Thoracic aorta (tissue), 2 donors: ENCODE data around the gene LIN7C. TPM values are rescaled to one million over a fixed set of nuclear protein-coding genes. Genes with fewer than 3 reads are reported as not detected.
"Not testable (repeated sequence)": the region's sequence is repeated elsewhere in the genome, so short reads cannot be mapped to it uniquely, and the experiment has no call there.

ENCODE experiments used
- ATAC-seq: fragments of 150-250 bp; one replicate; pipeline ENCODE4 v1.8.0; 2017; ENCODE audit warnings: low read depth; ENCODE audit not compliant: insufficient number of reproducible peaks, low FRiP score
- DNase-seq: peaks from one replicate; pipeline ENCODE4 v3.0.0-alpha.2; 2020; ENCODE audit warnings: low spot score
- H3K27ac ChIP-seq, 2 donors: fragments of 200-600 bp; sonication (generic); 1 replicate in 1 of 2; 2 replicates in 1 of 2; pipeline ENCODE4 v1.5.1; 2016; ENCODE audit warnings: mild to moderate bottlenecking in 2 of 2, moderate library complexity in 2 of 2
- H3K27me3 ChIP-seq: fragments of 200-600 bp; sonication (generic); replicated peaks from 2 replicates; pipeline ENCODE4 v1.6.0; 2016; ENCODE audit warnings: mild to moderate bottlenecking; ENCODE audit not compliant: insufficient read depth
- H3K36me3 ChIP-seq: fragments of 200-600 bp; sonication (generic); one replicate; pipeline ENCODE4 v1.5.1; 2016
- H3K4me1 ChIP-seq, 2 donors: fragments of 200-600 bp; sonication (generic); 1 replicate in 1 of 2; 2 replicates in 1 of 2; pipeline versions ENCODE4 v1.5.1 to v1.6.0; 2016; ENCODE audit warnings: low read depth in 2 of 2, mild to moderate bottlenecking in 1 of 2; ENCODE audit not compliant: control insufficient read depth in 1 of 2
- H3K4me3 ChIP-seq: fragments of 200-600 bp; sonication (generic); 2 replicates; pipeline ENCODE4 v1.5.1; 2016; ENCODE audit warnings: mild to moderate bottlenecking
- H3K9me3 ChIP-seq: fragments of 200-600 bp; sonication (generic); 2 replicates; pipeline ENCODE4 v1.5.1; 2016
- CTCF ChIP-seq: fragments of 200-600 bp; sonication (generic); IDR thresholded peaks from one replicate; pipeline ENCODE4 v1.5.1; 2019; ENCODE audit warnings: antibody characterized with exemption
- total RNA-seq, 2 donors: library from RNA; depleted of rRNA; stranded (reverse); fragments of >200 nt; gene quantifications; one replicate each; pipeline versions ENCODE4 v1.1.0 to v1.2.3, GENCODE V29; 2016

LIN7C gene
- total RNA-seq, 2 donors from 2014 or later = 26.9 to 51.3 TPM

- H3K9me3 ChIP-seq = no peaks in the 10 kb centered on the region
- no peak overlapping the region for H3K4me3 ChIP-seq
- H3K4me1 ChIP-seq = peaks cover 3 to 47% of the 10 kb centered on the region in 2 donors
- H3K27me3 ChIP-seq = no peaks in the 10 kb centered on the region
- no peaks in the 10 kb centered on the region for H3K36me3 ChIP-seq
- no peak for DNase-seq
- no peak overlapping the region for H3K27ac ChIP-seq
- ATAC-seq = no peak
- TF ChIP-seq CTCF = no peak
Observed at GRCh38 chr11:27451244-27451965, 55.2 kb downstream of the LIN7C start.

GRCh38 chr11:27448184-27448540, 58.4 kb downstream of the LIN7C start:
- ATAC-seq = not testable (repeated sequence)

GRCh38 chr11:27447288-27448183, 59.0 kb downstream of the LIN7C start:
- peaks cover 8 to 31% of the 10 kb centered on the region in 2 donors for H3K4me1 ChIP-seq
- TF ChIP-seq CTCF = no peak

More at GRCh38 chr11:27448184-27448540, 58.4 kb downstream of the LIN7C start:
- H3K4me3 ChIP-seq, H3K36me3 ChIP-seq, H3K9me3 ChIP-seq, DNase-seq, H3K27me3 ChIP-seq, H3K27ac ChIP-seq: not testable (repeated sequence)
- peaks cover 8 to 31% of the 10 kb centered on the region in 2 donors for H3K4me1 ChIP-seq

DNA sequence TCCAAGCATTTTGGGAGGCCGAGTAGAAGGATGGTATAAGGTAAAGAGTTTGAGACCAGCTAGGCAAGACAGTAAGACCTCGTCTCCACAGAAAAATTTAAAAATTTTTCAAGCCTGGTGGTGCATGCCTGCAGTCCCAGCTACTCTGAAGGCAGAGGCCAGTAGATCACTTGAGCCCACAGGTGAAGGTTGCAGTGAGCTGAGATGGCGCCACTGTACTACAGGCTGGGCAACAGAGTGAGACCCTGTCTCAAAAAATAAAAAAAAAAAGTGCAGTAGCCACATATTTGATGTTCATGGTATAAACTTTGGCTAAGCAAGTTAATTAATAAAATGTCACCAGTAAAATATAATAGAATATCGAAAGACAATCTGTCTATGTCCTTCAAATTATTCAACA, 60.9 kb downstream of the LIN7C start:
- Histone ChIP-seq H3K27ac (no peak overlapping the region), H3K36me3 (no peaks in the 10 kb centered on the region)
- no peak for TF ChIP-seq CTCF

More at GRCh38 chr11:27447288-27448183, 59.0 kb downstream of the LIN7C start:
- DNase-seq = no peak
- H3K9me3 ChIP-seq = no peaks in the 10 kb centered on the region
- H3K4me3 ChIP-seq = no peak overlapping the region
- no peaks in the 10 kb centered on the region for H3K36me3 ChIP-seq
- no peaks in the 10 kb centered on the region for H3K27me3 ChIP-seq
- no peak for ATAC-seq
- H3K27ac ChIP-seq = no peak overlapping the region

DNA sequence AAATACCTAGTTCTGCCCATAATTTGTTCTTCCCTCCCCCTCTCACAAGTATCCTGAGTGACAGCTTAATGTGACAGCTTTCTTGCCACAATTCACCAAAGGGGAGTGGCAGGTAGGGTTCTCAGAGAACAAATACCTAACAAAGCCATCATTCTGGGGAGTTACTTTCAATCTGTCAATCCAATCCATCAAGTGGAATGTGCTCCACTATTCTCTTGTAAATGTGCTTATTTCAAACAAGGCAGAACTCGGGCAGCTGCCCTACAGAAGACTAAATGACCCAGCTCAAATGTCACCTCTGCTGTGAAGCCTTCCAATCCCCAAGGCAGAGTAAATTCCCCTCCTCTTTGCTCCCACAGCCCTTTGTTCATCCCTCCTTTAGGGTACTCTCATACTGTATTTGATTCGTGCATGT, 61.8 kb downstream of the LIN7C start:
- DNase-seq = no peak
- H3K9me3 ChIP-seq = no peaks in the 10 kb centered on the region
- no peak overlapping the region for H3K4me3 ChIP-seq
- H3K27ac ChIP-seq = no peak overlapping the region
- H3K4me1 ChIP-seq = peaks cover 8 to 11% of the 10 kb centered on the region in 2 donors
- TF ChIP-seq CTCF = no peak
- H3K27me3 ChIP-seq = no peaks in the 10 kb centered on the region
- no peaks in the 10 kb centered on the region for H3K36me3 ChIP-seq
- no peak for ATAC-seq

More for the DNA sequence above, 60.9 kb downstream of the LIN7C start:
- no peak for ATAC-seq
- no peak overlapping the region for H3K4me3 ChIP-seq
- H3K9me3 ChIP-seq = no peaks in the 10 kb centered on the region
- no peaks in the 10 kb centered on the region for H3K27me3 ChIP-seq
- DNase-seq = no peak
- peaks cover 8 to 19% of the 10 kb centered on the region in 2 donors for H3K4me1 ChIP-seq

Other genes starting within 250 kb of the LIN7C start
- gene CCDC34, start 143.6 kb downstream of the LIN7C start, total RNA-seq = 1 to 10 TPM; 1.5 to 2.3 TPM
- gene LGR4, start 34.0 kb downstream of the LIN7C start, total RNA-seq = 10 to 100 TPM; 26.4 to 48.6 TPM
- gene BDNF, start 193.7 kb upstream of the LIN7C start, total RNA-seq = 1 to 10 TPM in 1 of 2 donors, under 1 TPM in 1; 0.42 to 4.7 TPM